SKM-1 (cell line): ENCODE measurements around the gene CFI.

Experiments
- DNase-seq: peaks from one replicate; lab custom pipeline; 2025; ENCODE audit not compliant: unreplicated experiment; lab: John Stamatoyannopoulos, UW

Gene CFI

DNA sequence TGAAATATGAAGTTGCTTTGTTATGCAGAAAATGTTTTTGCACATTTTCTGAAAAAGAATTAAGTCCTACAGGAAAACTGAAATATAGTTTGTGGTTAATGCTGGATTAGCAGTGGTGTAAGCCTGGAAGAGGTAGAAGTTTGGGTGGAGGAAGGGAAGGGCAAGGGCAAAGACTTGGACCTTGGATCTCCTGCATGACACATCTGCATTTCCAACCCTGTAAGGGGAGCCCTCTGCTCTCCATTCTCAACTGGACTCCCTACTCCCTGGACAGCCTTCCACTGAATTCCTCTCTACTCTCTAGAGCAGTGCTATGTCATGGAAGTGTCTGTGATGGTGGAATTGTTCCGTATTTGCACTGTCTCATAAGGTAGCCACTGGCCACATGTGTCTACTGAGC is 103.1 kb downstream of the CFI start:
- DNase-seq, result no peak

DNA sequence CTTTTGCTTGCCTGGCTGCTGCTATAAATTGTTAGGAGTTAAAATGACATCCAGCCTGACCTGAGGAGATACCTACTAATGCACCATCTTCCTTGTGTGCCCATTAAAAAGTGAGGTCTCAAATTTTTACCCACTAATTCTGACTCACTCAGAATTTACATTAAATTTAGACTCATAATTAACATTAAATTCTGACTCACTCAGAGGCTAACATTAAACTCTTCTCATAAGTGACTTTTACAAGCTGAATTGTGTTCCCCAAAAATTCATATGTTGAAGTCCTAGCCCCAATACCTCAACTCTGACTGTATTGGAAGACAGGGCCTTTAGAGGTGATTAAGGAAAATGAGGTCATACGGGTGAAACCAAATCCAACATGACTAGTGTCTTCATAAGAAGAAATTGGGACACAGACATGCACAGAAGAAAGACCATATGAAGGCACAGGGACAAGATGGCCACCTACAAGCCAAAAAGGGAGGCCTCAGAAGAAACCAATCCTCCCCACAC is 110.3 kb downstream of the CFI start:
- DNase-seq, result no peak
